Activated CD8-positive, alpha-beta memory T cell treated with anti-CD3 and anti-CD28 coated beads, Interleukin-2, amount 50 U/mL, for 4 hours (primary cell): Measurements from ENCODE around the gene FCHO1.
"Not testable (repeated sequence)": the region's sequence is repeated elsewhere in the genome, so short reads cannot be mapped to it uniquely, and the experiment has no call there.

ENCODE experiments used
- DNase-seq: peaks from one replicate; pipeline ENCODE4 v3.0.0-alpha.2; 2020

The FCHO1 gene

DNA sequence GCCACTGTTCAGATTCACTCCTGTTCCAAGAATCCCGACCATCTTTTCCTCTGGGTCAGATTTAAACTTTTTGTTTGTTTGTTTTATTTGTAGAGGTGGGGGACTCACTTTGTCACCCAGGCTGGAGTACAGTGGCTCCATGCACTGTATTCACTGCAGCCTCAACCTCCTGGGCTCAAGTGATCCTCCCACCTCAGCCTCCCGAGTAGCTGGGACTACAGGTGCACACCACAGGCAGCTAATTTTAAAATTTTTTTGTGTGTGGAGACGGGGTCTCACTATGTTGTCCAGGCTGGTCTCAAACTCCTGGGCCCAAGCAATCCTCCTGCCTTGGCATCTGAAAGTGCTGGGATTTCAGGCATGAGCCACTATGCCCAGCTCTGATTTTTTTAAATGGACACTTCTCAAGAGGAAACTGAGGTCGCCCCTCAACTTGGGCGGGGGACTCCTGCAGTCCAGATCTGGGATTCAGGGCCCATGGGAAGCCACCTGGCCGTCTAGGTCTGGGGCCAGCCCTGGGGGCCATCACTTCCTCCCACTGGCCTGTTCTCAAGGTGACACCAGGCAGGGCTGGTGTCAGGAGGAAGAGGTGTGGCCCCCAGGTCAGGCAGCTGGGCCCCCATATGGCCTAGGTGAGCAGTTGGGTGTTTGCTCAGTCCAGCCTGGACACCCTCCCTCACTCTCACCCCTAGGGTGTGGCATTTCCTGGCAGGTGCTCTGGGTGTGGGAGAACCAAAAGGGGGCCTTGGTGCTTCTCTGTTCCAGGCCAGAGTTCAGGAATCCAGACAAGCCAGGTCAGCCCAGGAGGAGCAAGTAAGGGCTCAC lies 44.9 kb downstream of the FCHO1 start:
- no peak for DNase-seq

DNA sequence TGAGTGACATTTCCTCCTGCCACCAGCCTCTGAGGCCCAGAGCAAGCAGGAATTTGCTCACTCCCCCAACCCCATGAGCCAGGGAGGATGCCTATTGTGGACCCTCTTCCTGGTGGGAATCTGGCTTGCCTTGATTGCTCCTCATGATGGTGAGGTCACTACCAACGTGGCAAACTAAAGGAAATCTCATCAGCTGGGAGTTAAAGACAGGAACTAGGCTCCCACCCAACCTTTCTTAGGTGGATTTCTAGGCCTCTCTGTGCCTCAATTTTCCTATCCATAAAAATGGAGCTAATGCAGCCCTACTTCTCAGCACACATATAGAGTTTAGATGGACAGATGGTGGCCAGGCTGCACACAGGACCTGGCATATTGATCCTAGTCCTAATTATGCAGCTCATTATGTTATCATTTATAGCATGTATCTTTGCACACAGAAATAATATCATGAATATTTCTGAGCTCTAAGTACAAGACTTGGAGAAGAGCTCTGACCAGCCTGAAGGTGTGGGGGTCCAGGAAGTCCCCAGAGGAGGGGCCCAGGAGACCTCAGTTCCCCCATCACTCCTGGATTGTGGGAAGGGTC lies 45.7 kb downstream of the FCHO1 start:
- no peak for DNase-seq

DNA sequence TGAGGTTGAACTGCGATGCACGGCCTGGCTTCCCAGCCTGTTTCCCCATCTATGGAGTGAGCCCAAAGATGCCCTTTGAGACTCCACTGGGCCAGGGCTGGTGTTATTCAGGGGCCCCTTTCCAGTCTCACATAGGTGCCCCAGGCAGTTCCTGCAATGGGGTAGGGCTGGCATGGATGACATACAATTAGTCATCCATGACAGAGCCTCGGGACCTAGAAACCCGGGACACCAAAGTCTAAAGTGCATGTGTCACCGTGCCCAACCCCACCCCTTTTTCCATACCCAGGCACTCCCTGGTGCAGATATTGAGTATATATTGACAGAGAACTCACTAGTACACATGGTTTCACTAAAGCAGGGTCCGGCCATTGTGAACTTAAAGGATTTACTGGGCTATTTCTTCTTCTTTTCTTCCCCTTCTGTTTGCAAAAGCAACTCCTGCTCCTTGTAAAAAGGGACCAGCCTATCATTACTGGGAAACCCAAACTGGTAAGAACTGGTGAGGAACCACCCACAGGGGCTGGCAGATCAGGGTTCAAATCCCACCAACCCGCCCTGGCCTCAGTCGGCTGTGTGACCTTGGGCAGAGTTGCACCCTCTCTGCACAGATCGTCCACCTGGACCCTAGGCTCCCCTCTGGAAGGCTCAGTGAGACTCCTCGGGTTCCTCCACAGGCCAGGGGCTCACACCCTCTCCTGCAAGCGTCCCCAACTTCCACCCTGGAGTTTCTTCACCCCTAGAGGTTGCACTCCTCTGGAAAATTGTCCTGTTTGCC lies 46.3 kb downstream of the FCHO1 start:
- no peak for DNase-seq

DNA sequence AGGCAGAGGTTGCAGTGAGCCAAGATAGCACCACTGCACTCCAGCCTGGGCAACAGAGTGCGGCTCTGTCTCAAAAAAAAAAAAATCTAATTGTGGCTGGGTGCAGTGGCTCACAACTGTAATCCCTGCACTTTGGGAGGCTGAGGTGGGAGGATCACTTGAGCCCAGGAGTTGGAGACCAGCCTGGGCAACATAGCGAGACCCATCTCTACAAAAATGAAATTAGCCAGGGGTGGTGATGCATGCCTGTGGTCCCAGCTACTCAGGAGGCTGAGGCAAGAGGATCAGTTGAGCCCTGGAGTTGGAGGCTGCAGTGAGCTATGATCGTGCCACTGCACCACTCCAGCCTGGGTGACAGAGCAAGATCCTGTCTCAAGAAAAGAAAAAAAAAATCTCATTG lies 47.3 kb downstream of the FCHO1 start:
- not testable (repeated sequence) for DNase-seq

DNA sequence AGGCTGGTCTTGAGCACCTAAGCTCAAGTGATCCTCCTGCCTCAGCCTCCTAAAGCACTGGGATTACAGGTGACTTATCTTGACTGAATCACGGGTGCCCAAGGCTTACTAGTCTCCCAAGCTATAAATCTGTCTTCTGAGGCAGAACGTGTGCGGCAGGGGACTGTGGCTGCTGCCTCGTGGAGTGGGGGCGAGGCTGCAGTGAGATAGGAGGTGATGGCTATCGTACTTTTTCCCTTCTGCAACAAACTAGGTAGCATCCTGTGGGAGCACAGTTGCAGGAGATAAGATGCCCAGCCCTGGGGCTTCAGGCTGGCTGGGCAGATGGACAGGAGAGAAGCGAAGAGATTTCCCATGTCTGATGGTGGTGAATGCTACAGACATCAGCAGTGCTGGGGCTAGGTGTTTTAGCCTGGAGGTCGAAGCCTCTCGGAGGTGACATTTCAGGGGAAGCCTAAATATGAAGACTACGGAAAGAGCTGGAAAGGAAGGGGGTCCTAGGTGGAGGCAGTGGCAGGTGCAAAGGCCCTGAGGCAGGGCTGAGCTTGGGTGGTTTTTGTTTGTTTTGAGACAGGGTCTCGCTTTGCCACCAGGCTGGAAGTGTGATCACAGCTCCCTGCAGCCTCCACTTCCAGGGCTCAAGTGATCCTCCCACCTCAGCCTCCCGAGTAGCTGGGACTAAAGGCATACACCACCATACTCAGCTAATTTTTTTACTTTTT lies 51.0 kb downstream of the FCHO1 start:
- DNase-seq, result no peak

DNA sequence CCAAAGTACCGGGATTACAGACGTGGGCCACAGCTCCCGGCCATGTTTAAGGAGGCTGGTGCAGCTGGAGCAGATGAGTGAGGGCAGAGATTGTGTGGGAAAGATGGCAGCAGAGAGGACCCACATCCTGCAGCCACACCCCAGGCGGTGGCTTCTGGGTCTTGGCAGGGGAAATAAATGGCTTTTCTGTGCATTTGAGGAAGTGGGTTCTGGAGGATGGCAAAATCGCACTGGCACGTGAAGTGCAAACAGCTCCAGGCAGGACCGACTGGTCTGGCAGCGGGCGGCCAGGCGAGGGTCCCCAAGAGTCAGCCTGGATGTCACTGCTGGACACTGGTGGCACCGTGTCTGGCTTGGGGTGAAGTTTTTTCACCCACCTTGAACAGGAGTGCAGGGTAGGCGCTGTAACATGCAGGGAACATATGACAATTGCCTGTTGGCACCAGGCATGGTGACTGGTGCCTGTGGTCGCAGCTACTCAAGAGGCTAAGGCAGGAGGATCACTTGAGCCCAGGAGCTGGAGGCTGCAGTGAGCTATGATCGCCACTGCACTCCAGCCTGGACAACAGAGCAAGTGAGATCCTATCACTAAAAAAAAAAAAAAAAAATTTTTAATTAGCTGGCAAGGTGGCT lies 52.1 kb downstream of the FCHO1 start:
- DNase-seq, result no peak

DNA sequence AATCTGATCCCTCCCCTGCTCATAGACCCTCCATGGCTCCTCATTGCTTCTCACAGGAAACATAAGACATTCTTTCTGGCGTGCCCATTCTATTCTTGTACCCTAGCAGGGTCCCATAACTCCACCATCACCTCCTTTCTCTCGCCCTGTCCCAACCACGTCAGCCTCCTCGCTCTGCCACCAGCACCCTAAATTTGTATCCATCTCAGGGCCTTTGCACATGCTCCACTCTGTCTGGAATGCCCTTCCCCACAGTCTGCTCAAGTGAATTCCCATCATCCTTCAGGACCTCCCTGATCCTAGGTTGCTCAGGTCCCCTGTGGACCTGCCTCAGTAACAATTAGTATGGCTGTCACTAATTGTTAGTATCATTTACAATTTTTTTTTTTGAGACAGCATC lies 54.1 kb downstream of the FCHO1 start:
- no peak for DNase-seq

DNA sequence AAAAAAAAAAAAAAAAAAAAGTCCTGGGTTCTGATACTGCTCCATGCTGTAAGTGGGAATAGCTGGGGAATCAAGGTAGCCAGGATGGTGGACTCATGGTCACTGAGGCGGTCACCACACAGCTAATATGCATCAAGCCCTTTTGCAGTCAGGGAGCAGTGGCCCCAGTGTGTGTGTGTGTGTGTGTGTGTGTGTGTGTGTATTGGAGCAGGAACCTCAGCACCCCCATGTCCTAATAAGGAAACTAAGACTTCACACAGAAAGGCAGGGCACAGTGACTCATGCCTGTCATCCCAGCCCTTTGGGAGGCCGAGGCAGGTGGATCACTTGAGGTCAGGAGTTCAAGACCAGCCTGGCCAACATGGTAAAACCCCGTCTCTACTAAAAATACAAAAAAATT lies 55.7 kb downstream of the FCHO1 start:
- no peak for DNase-seq

DNA sequence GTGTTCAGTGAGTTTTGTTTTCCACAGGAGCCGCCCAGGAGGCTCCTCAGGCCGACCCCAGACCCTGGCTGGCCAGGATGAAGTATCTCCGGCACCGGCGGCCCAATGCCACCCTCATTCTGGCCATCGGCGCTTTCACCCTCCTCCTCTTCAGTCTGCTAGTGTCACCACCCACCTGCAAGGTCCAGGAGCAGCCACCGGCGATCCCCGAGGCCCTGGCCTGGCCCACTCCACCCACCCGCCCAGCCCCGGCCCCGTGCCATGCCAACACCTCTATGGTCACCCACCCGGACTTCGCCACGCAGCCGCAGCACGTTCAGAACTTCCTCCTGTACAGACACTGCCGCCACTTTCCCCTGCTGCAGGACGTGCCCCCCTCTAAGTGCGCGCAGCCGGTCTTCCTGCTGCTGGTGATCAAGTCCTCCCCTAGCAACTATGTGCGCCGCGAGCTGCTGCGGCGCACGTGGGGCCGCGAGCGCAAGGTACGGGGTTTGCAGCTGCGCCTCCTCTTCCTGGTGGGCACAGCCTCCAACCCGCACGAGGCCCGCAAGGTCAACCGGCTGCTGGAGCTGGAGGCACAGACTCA lies 56.5 kb downstream of the FCHO1 start:
- DNase-seq, result peak; percentile 27

DNA sequence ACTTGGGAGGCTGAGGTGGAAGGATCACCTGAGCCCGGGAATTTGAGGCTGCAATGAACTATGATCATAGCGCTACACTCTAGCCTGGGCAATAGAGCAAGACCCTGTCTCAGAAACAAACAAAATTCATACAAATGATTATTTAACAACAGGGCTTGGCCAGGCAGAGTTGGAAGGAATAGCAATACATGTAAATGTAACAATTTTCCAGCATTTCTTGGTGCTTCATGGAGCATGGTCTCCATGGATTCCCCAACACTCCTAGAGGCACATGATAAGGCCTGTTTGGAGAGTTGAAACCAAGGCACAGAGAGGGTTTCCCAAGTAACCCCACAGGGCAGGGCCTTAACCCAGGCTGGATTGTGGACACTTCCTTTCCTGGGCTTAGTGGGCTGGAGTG lies 59.8 kb downstream of the FCHO1 start:
- no peak for DNase-seq

DNA sequence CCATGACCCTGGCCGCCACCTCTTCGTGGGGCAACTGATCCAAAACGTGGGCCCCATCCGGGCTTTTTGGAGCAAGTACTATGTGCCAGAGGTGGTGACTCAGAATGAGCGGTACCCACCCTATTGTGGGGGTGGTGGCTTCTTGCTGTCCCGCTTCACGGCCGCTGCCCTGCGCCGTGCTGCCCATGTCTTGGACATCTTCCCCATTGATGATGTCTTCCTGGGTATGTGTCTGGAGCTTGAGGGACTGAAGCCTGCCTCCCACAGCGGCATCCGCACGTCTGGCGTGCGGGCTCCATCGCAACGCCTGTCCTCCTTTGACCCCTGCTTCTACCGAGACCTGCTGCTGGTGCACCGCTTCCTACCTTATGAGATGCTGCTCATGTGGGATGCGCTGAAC lies 60.4 kb downstream of the FCHO1 start:
- DNase-seq, result no peak

DNA sequence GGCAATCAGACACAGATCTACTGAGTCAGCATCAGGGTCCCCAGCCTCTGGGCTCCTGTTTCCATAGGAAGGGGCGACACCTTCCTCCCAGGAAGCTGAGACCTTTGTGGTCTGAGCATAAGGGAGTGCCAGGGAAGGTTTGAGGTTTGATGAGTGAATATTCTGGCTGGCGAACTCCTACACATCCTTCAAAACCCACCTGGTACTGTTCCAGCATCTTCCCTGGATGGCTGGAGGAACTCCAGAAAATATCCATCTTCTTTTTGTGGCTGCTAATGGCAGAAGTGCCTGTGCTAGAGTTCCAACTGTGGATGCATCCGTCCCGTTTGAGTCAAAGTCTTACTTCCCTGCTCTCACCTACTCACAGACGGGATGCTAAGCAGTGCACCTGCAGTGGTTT lies 60.8 kb downstream of the FCHO1 start:
- DNase-seq, result no peak

DNA sequence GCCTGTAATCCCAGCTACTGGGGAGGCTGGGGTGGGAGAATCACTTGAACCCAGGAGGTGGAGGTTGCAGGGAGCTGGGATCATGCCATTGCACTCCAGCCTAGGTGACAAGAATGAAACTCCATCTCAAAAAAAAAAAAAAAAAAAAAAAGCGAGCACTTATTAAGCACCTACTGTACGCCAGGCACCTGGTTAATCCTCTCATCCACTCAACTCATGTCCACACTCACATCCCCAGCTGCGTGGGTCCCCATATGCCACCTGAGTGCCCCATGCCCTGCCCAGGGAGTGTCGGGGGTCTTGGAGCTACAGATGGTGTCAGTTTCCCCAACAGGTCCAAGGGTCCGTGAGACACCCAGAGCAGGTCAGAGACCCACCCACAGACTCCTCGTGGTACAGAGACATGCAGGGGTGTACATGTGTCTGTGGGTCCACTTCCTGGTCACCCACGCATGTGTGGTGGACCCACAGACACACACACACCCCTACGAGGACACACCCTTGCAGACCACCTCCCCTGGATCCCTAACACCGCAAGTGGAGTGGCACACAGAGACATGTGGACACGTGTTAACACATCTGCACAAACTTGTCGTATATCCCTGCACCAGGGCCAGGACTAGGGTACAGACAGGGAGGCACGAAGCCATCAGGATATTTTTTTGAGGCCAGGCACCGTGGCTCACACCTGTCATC lies 66.5 kb downstream of the FCHO1 start:
- no peak for DNase-seq

DNA sequence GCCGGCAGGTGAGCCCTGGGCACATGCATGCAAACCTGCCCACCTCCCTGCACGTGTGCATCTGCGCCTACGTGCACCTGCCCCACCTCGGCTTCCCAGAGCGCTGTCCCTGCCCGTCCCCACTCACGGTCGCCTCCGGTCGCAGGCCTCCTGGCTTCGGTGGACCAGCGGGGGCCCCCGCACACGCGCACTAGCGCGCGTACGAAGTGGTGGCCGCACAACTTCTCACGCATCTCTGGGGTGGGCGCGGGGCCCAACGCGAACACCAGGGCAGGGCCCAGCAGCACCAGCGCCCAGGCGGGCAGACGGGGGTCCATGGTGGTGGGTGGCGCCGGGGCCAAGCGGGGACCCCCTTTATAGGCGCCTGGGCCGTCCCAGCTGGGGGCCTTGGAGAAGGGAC lies 69.9 kb downstream of the FCHO1 start, which contains the start of gene INSL3:
TSS of gene INSL3 (minus strand) at position 330 of the 400 bp plus-strand sequence. CDS start at position 317, 13 bp downstream.
- no peak for DNase-seq

DNA sequence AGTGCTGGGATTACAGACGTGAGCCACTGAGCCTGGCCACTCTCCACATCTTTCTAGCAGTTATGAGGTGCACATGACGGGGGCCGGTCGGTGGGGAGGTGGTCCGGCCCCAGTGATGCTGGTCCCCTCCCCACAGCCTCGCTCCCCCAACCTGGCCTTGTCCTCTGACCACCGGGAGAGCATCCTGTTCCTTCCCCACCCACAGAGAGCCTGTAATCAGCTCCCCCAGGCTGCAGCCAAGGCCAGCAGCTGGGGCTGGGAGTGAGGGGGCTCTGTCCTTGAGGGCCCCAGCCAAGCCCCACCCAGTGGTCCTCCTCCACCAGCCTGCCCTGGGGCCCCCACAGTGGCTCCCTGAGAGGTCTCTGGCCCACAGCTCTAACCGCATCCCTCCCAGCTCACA lies 73.1 kb downstream of the FCHO1 start:
- DNase-seq, result no peak

DNA sequence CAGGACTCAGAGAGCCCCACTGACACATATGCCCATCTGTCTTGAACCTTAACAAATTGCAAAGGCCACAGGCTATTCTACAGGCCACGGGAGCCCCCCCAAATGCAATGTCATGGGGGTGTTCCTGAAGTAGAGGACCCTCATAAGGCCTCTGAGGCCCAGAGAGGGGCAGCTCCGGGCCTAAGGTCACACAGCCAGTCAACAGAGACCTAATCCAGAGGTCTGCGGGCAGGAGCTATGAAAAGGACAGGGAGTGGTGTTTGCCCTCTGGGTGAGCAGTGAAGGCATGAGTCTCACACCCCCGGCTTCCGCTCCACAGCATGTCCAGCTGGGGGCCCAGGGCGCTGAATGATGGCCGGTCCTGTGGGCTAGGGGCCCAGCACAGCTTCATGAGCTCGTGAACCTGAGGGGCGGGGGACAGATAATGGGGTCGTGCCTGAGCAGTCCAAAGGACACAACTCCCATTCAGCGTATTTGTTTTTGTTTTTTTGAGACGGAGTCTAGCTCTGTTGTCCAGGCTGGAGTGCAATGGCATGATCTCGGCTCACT lies 75.3 kb downstream of the FCHO1 start:
- DNase-seq, result no peak

DNA sequence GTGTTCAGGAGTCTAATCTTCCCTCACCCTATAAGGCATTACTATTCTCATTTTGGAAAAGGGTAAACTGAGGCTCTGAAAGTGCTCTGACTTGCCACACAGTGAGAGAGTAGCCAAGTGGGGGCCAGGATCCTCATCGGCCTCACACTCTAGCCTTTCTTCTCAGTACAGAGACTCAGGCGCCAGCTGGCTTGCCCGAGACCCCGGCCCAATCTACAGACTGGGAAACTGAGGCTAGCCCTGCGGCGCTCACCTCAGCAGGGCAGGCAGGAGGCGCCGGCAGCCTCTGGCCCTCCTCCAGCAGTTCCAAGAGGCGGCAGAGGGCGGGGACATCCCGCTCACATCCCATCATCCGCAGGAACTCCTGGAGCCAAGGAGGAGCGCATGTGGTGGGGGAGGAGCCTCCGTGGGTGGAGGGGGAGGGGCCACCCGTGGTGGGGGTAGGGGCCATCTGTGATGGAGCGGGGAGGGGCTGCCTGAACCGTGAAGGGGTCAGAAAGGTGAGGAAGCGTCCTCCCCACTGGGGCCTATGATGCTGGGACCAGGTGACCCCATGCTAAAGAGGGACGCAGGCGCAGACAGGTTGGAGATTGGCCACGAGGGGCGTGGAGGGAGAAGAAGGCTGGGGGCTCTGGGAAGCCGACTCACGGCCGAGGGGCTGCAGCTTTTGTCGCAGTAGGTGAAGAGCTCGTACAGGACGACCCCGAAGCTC lies 78.7 kb downstream of the FCHO1 start:
- no peak for DNase-seq

DNA sequence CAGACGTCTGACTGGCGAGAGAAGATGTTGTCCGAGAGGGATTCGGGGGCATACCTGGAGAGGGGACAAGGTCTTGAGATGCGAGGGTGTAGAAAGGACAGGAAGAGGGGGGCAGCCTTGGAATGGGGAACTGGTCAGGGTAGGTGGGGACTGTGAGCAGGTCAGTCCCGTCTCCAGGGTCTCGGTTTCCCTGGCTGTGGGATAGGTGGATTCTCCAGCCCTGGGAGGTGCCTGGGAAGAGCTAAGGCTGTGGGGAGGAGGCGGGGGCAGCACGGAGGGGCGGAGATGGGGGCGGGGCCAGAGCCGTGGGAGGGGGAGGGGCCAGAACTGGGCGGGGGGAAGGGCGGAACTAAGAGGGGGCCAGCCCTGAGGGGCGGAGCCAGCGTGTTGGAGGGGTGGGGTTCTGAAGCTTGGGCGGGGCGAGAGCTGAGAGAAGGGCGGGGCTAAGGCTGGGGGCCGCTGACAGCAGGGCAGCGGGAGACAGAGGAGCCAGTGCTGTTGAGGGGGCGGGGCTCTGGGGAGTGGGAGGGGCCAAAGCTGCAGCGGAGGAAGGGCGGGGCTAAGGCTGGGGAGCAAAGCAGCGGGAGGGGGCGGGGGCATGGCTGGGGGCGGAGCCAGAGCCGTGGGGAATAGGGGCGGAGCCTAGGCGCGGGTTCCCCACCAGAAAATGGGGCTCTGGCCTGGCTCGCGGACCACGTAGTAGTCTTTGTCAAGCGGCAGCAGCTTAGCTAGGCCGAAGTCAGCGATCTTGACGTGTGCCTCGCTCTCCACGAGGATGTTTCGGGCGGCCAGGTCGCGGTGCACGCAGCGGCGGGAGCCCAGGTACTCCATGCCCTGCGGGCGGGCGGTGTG lies 79.5 kb downstream of the FCHO1 start:
- no peak for DNase-seq

DNA sequence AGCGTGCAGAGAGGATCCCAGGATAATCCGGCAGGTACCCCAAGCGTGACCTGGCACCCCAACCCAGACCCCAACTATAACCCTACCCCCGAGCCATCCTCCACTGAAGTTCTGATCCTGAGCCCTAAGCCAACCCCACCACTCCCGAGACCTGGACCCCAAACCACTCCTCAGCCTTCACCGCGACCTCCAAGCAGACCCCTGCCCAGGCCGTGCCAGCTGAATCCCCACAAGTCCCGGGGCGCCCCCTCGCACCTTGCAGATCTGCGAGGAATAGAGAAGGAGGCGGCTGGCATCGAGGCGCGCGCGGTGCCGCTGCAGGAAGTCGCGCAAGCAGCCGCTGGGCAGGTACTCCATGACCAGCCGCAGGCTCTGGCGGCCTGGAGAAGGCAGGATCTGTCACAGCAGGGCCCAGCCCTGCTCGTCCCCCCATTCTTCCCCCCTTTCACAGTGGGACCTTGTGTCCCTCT lies 80.2 kb downstream of the FCHO1 start:
- DNase-seq, result no peak
